Activated naive CD4-positive, alpha-beta T cell treated with anti-CD3 and anti-CD28 coated beads, Interleukin-2, amount 50 U/mL, for 16 hours (primary cell): ENCODE measurements around the gene BMPR1B.
"Not testable (repeated sequence)": the region's sequence is repeated elsewhere in the genome, so short reads cannot be mapped to it uniquely, and the experiment has no call there.

Experiments used
- DNase-seq: peaks from one replicate; pipeline ENCODE4 v3.0.0-alpha.2; 2020

Gene BMPR1B

GRCh38 chr4:94841166-94841863 lies 83.6 kb downstream of the BMPR1B start:
- not testable (repeated sequence) for DNase-seq

- DNase-seq = no peak
Observed at GRCh38 chr4:94841864-94842221, 84.1 kb downstream of the BMPR1B start.

GRCh38 chr4:94843216-94843615 lies 85.5 kb downstream of the BMPR1B start:
- DNase-seq = no peak

GRCh38 chr4:94848326-94848725 lies 90.6 kb downstream of the BMPR1B start:
- DNase-seq = no peak

GRCh38 chr4:94849901-94850300 lies 92.1 kb downstream of the BMPR1B start:
- DNase-seq = no peak

GRCh38 chr4:94852616-94853015 lies 94.9 kb downstream of the BMPR1B start:
- DNase-seq = no peak

- DNase-seq = no peak
Observed at GRCh38 chr4:94856030-94856429, 98.3 kb downstream of the BMPR1B start.

- DNase-seq = no peak
Observed at GRCh38 chr4:94870146-94870545, 112.4 kb downstream of the BMPR1B start.

- no peak for DNase-seq
Observed at GRCh38 chr4:94871644-94872305, 114.0 kb downstream of the BMPR1B start.

- no peak for DNase-seq
Observed at GRCh38 chr4:94877973-94878372, 120.2 kb downstream of the BMPR1B start.

- DNase-seq = no peak
Observed at GRCh38 chr4:94880956-94881355, 123.2 kb downstream of the BMPR1B start.

GRCh38 chr4:94882756-94883155 lies 125.0 kb downstream of the BMPR1B start:
- DNase-seq = no peak

- no peak for DNase-seq
Observed at GRCh38 chr4:94887027-94887426, 129.3 kb downstream of the BMPR1B start.

GRCh38 chr4:94889523-94889922 lies 131.8 kb downstream of the BMPR1B start:
- DNase-seq = no peak

- no peak for DNase-seq
Observed at GRCh38 chr4:94889946-94890345, 132.2 kb downstream of the BMPR1B start.

GRCh38 chr4:94890579-94890978 lies 132.8 kb downstream of the BMPR1B start:
- no peak for DNase-seq

- DNase-seq = no peak
Observed at GRCh38 chr4:94892051-94892450, 134.3 kb downstream of the BMPR1B start.

- DNase-seq = no peak
Observed at GRCh38 chr4:94895081-94895480, 137.3 kb downstream of the BMPR1B start.

GRCh38 chr4:94897023-94897422 lies 139.3 kb downstream of the BMPR1B start:
- no peak for DNase-seq

GRCh38 chr4:94905511-94905910 lies 147.8 kb downstream of the BMPR1B start:
- DNase-seq = no peak

GRCh38 chr4:94909645-94910044 lies 151.9 kb downstream of the BMPR1B start:
- no peak for DNase-seq

- DNase-seq = no peak
Observed at GRCh38 chr4:94911106-94911505, 153.4 kb downstream of the BMPR1B start.

- no peak for DNase-seq
Observed at GRCh38 chr4:94912606-94913005, 154.9 kb downstream of the BMPR1B start.

- no peak for DNase-seq
Observed at GRCh38 chr4:94913316-94913715, 155.6 kb downstream of the BMPR1B start.

- DNase-seq = no peak
Observed at GRCh38 chr4:94917146-94917545, 159.4 kb downstream of the BMPR1B start.
